RWPE2 (cell line): ENCODE data around the gene MED15.
A peak's percentile ranks its signal among the peaks of the same experiment; 100 is the strongest.

Source experiments
- ATAC-seq: fragments of 200-7000 bp; cut with Tn5 transposase; 3 replicates; pipeline ENCODE4 v1.9.1; 2021; ENCODE audit warnings: low read depth
- DNase-seq: peaks from one replicate; pipeline ENCODE4 v3.0.0-alpha.2; 2020; ENCODE audit warnings: low spot score
- H3K27ac ChIP-seq: fragments of 450-650 bp; 2 replicates; pipeline ENCODE4 v1.5.1; 2017; ENCODE audit warnings: mild to moderate bottlenecking; ENCODE audit not compliant: poor library complexity, severe bottlenecking
- H3K27me3 ChIP-seq: fragments of 250-450 bp; sonication (Bioruptor Pico); 2 replicates; pipeline ENCODE4 v1.5.1; 2021; ENCODE audit warnings: mild to moderate bottlenecking, moderate library complexity; ENCODE audit not compliant: insufficient read depth, poor library complexity, severe bottlenecking
- H3K36me3 ChIP-seq: fragments of 250-450 bp; sonication (Bioruptor Pico); 2 replicates; pipeline ENCODE4 v1.5.1; 2020; ENCODE audit warnings: low read depth, mild to moderate bottlenecking, moderate library complexity
- H3K4me1 ChIP-seq: fragments of 250-450 bp; sonication (Bioruptor Pico); 2 replicates; pipeline ENCODE4 v1.5.1; 2021; ENCODE audit warnings: mild to moderate bottlenecking, moderate library complexity; ENCODE audit not compliant: insufficient read depth, poor library complexity, severe bottlenecking
- H3K4me3 ChIP-seq: fragments of 250-450 bp; sonication (Bioruptor Pico); 2 replicates; pipeline ENCODE4 v1.5.1; 2021; ENCODE audit warnings: mild to moderate bottlenecking, moderate library complexity; ENCODE audit not compliant: severe bottlenecking
- H3K9me3 ChIP-seq: fragments of 250-450 bp; sonication (Bioruptor Pico); 2 replicates; pipeline ENCODE4 v1.5.1; 2021; ENCODE audit warnings: mild to moderate bottlenecking, moderate library complexity; ENCODE audit not compliant: severe bottlenecking
- TF ChIP-seq, protein P1 (sequence below): fragments of 450-650 bp; IDR thresholded peaks from one replicate; pipeline ENCODE4 v1.5.1; 2017; ENCODE audit warnings: mild to moderate bottlenecking, moderate library complexity; ENCODE audit not compliant: poor library complexity, severe bottlenecking

The MED15 gene

DNA sequence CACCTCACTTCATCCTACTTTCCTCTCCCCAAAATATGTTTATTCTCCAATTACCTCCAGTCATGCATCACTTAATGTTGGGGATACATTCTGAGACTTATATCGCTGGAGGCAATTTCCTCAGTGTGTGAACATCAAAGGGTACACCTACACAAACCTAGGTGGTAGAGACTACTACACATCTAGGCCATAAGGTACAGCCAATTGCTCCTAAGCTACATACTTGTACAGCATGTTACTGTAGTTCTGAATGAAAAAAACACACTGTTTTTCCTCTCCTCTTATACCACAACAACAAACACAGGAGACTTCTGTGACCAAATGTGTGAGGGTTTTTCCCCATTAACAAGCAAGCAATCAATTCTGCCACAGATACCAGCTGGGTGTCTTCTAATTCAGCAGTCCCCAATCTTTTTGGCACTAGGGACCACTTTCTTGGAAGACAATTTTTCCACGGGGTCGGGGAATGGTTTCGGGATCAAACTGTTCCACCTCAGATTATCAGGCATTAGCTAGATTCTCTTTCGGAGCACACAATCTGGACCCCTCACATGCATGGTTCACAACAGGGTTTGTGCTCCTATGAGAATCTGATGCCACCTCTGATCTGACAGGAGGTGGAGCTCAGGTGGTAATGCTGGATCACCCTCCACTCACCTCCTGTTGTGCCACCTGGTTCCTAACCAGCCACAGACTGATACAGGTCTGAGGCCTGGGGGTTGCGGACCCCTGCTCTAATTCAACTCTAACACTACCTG, 17.0 kb upstream of the MED15 start:
- no peak overlapping the region for H3K4me3 ChIP-seq
- no peaks in the 10 kb centered on the region for H3K27me3 ChIP-seq
- DNase-seq (no peak), ATAC-seq (no peak)
- no peak overlapping the region for H3K27ac ChIP-seq
- H3K9me3 ChIP-seq: no peaks in the 10 kb centered on the region
- TF ChIP-seq, protein P1, sequence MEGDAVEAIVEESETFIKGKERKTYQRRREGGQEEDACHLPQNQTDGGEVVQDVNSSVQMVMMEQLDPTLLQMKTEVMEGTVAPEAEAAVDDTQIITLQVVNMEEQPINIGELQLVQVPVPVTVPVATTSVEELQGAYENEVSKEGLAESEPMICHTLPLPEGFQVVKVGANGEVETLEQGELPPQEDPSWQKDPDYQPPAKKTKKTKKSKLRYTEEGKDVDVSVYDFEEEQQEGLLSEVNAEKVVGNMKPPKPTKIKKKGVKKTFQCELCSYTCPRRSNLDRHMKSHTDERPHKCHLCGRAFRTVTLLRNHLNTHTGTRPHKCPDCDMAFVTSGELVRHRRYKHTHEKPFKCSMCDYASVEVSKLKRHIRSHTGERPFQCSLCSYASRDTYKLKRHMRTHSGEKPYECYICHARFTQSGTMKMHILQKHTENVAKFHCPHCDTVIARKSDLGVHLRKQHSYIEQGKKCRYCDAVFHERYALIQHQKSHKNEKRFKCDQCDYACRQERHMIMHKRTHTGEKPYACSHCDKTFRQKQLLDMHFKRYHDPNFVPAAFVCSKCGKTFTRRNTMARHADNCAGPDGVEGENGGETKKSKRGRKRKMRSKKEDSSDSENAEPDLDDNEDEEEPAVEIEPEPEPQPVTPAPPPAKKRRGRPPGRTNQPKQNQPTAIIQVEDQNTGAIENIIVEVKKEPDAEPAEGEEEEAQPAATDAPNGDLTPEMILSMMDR: no peak
- H3K36me3 ChIP-seq: peaks cover 7% of the 10 kb centered on the region
- H3K4me1 ChIP-seq: no peaks in the 10 kb centered on the region

DNA sequence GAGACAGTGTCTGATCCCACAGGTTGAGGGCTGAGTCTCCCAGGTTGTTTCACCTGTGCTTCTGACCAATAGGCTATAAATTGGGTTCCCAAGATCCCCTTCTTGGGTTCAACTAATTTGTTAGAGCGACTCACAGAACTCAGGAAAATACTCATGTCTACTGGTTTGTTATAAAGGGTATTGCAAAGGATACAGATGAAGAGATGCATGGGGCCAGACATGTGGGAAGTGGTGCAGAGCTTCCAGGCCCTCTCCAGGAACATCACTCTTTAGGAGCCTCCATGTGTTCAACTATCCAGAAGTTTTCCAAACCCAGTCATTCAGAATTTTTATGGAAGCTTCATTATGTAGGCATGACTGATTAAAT, 16.5 kb upstream of the MED15 start:
- DNase-seq (no peak), ATAC-seq (no peak)
- TF ChIP-seq, protein P1: no peak
- H3K4me1 ChIP-seq: no peaks in the 10 kb centered on the region
- H3K27ac ChIP-seq: no peak overlapping the region
- H3K27me3 ChIP-seq: no peaks in the 10 kb centered on the region
- H3K4me3 ChIP-seq: no peak overlapping the region
- H3K9me3 ChIP-seq: no peaks in the 10 kb centered on the region
- peaks cover 7% of the 10 kb centered on the region for H3K36me3 ChIP-seq

DNA sequence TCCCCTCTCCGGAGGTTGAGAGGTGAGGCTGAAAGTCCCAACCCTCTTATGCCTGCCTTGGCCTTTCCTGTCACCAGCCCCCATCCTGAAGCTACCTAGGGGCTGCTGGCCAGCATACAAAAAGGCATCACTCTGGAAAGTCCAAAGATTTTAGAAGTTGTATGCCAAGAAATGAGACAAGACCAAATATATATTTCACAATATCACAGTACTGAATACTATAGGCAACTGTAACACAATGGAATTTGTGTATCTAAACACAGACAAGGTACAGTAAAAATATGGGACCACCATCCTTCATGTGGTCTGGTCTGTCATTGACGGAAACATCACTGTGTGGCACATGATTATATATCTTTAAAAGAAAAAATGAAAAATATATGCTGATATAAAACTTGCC, 16.1 kb upstream of the MED15 start:
- no peaks in the 10 kb centered on the region for H3K9me3 ChIP-seq
- H3K4me3 ChIP-seq: no peak overlapping the region
- ATAC-seq (no peak), DNase-seq (no peak)
- H3K27me3 ChIP-seq: no peaks in the 10 kb centered on the region
- TF ChIP-seq, protein P1: no peak
- no peak overlapping the region for H3K27ac ChIP-seq
- H3K4me1 ChIP-seq: no peaks in the 10 kb centered on the region
- H3K36me3 ChIP-seq: peaks cover 7% of the 10 kb centered on the region

DNA sequence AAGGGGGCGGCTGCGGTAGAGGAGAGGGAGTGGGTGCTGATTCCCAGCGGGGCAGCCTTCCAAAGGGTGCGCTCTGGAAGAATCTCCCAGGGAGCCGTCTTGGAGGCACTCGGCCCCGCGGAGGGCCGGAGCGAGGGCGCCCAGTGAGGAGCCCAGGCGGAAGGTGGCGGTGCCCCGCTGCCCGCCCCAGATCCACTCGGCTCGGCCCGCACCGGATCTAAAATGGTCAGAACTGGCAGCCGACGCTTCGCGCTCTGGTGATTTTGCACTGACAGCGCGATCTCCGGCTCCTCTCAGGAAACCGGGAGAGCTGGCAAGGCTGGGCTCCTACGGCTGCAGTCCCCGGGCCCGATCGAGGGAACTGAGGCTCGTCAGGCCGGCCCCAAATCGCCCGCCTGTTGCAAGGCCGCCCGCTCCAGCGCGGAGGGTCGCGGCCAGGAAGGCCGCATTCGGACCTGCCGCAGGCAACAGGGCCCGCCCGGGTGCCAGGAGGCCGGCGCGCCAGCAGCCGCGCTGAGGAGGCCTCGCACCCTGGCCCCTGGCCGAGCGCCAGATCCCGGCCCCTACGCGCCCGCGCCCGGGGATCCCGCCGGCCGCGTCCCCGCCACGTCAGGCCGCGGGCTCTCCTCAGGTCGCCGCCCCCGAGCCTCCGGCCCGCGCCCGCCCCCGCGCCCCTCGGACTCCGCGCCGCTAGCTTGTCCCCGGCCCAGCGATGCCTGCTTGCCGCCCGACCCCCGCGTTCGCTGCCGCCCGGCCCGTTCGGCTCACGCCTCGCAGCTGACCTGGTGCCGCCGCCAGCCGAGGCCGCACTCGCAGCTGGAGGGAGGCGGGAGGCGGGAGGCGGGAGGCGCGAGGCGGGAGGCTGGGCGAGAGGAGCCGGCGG, 12.2 kb upstream of the MED15 start, which contains the start of gene KLHL22:
KLHL22 (minus strand) TSS at position 818 of the 883 bp plus-strand sequence. CDS start 6,584 bp downstream, outside the sequence.
- H3K27me3 ChIP-seq: no peaks in the 10 kb centered on the region
- H3K27ac ChIP-seq: peak within 1 kb of the TSS; percentile 76
- H3K4me1 ChIP-seq: no peaks in the 10 kb centered on the region
- H3K4me3 ChIP-seq: peak within 1 kb of the TSS; percentile 84
- DNase-seq: no peak
- ATAC-seq: peak; percentile 15; the same call in 2 of the 3 replicates
- TF ChIP-seq, protein P1: no peak
- no peaks in the 10 kb centered on the region for H3K9me3 ChIP-seq
- no peaks in the 10 kb centered on the region for H3K36me3 ChIP-seq
